Uterus (tissue), 4 donors: ENCODE measurements around the gene KCNJ16. TPM values are rescaled to one million over a fixed set of nuclear protein-coding genes. Genes with fewer than 3 reads are reported as not detected.

Experiments used
- DNase-seq, 2 donors: peaks; one replicate each; pipeline ENCODE4 v3.0.0-alpha.2; 2019 to 2020
- H3K27ac ChIP-seq, 2 donors: fragments of 200-600 bp; sonication (generic); 1 replicate in 1 of 2; 2 replicates in 1 of 2; pipeline ENCODE4 v1.5.1; 2016 to 2018
- H3K27me3 ChIP-seq, 2 donors: fragments of 200-600 bp; sonication (generic); one replicate each; pipeline ENCODE4 v1.5.1; 2018 to 2019; ENCODE audit warnings: control low read depth in 1 of 2
- H3K36me3 ChIP-seq, 2 donors: fragments of 200-600 bp; sonication (generic); one replicate each; pipeline ENCODE4 v1.5.1; 2019; ENCODE audit warnings: control low read depth in 1 of 2
- H3K4me1 ChIP-seq, 2 donors: fragments of 200-600 bp; sonication (generic); one replicate each; pipeline ENCODE4 v1.5.1; 2018 to 2019; ENCODE audit warnings: control low read depth in 1 of 2
- H3K4me3 ChIP-seq, 2 donors: fragments of 200-600 bp; sonication (generic); 1 replicate in 1 of 2; 2 replicates in 1 of 2; pipeline ENCODE4 v1.5.1; 2018 to 2019; ENCODE audit warnings: mild to moderate bottlenecking in 1 of 2
- H3K9me3 ChIP-seq, 2 donors: fragments of 200-600 bp; sonication (generic); one replicate each; pipeline ENCODE4 v1.5.1; 2019; ENCODE audit warnings: control low read depth in 1 of 2
- CTCF ChIP-seq, 4 experiments: fragments of 200-600 bp in 2 of 4; fragments of 450-650 bp in 2 of 4; sonication (generic) in 2 of 4; IDR thresholded peaks; one replicate each; pipeline ENCODE4 v1.5.1; 2016 to 2019; ENCODE audit warnings: antibody characterized with exemption in 4 of 4, mild to moderate bottlenecking in 2 of 4, moderate library complexity in 1 of 4
- POLR2A ChIP-seq, 2 donors: fragments of 450-650 bp; IDR thresholded peaks; one replicate each; pipeline ENCODE4 v1.6.1; 2016; ENCODE audit warnings: antibody characterized with exemption in 2 of 2, mild to moderate bottlenecking in 1 of 2, moderate library complexity in 1 of 2
- intact Hi-C: fragments of 100-400 bp; cut with DNase I; formaldehyde crosslinking; loops from one replicate; pipeline ENCODE4 v1.15.1; 2023; ENCODE audit warnings: low total_unique reads
- total RNA-seq, 4 donors: library from RNA; depleted of rRNA in 3 of 4; stranded (reverse); fragments of >200 nt in 3 of 4; gene quantifications; one replicate each; pipeline versions ENCODE4 v1.1.0 to v1.2.4, GENCODE V29; 2014 to 2023
- donor health status: DM: yes; HTN: yes; CAD: no.

The KCNJ16 gene
- total RNA-seq, 4 donors from 2014 or later: 2.4 TPM; not detected in 2

- no peaks in the 10 kb centered on the region for H3K9me3 ChIP-seq
- no peak for DNase-seq
- H3K4me1 ChIP-seq: no peaks in the 10 kb centered on the region
- H3K36me3 ChIP-seq: no peaks in the 10 kb centered on the region
- H3K27ac ChIP-seq: no peak overlapping the region
- H3K4me3 ChIP-seq: no peak overlapping the region
- no peaks in the 10 kb centered on the region for H3K27me3 ChIP-seq
- no peak for TF ChIP-seq POLR2A (IDR thresholded peaks at IDR 0.05)
- TF ChIP-seq CTCF (IDR thresholded peaks at IDR 0.05): no peak
- intact Hi-C loops: no loop called here
Observed at GRCh38 chr17:70115126-70115525, 40.1 kb downstream of the KCNJ16 start.

DNA sequence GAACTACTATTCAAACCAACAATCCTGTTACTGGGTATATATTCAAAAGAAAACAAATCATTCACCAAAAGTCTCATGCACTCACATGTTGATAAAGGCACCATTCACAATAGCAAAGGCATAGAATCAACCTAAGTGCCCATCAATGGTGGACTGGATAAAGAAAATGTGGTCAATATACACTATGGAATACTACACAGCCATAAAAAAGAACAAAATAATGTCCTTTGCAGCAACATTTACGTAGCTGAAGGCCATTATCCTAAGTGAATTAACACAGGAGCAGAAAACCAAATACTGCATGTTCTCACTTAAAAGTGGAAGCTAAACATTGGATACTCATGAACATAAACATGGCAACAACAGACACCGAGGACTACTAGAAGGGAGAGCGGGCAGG, 41.9 kb downstream of the KCNJ16 start:
- no peaks in the 10 kb centered on the region for H3K4me1 ChIP-seq

DNA sequence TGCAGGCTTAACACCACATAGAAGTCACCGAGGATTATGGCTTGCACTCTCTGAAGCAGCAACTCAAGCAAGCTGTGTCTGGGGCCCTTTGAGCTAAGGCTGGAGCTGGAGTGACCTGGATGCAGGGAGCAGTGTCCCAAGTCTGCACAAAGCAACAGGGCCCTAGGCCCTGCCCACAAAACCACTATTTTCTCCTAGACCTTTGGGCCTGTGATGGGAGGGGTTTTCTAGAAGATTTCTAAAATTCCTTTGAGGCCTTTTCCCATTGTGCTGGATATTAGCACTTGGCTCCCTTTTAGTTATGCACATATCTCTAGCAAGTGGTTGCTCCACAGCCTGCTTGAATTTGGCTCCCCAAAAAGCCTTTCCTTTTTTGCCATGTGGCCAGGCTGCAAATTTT, 44.5 kb downstream of the KCNJ16 start:
- no peaks in the 10 kb centered on the region for H3K9me3 ChIP-seq
- DNase-seq: no peak
- no peaks in the 10 kb centered on the region for H3K4me1 ChIP-seq
- no peaks in the 10 kb centered on the region for H3K36me3 ChIP-seq
- intact Hi-C loops: no loop called here
- H3K27me3 ChIP-seq: no peaks in the 10 kb centered on the region
- no peak overlapping the region for H3K27ac ChIP-seq
- H3K4me3 ChIP-seq: no peak overlapping the region
- TF ChIP-seq CTCF (IDR thresholded peaks at IDR 0.05) (no peak), POLR2A (IDR thresholded peaks at IDR 0.05) (no peak)

More for the DNA sequence above, 41.9 kb downstream of the KCNJ16 start:
- no peak overlapping the region for H3K4me3 ChIP-seq
- H3K27ac ChIP-seq: no peak overlapping the region
- no peaks in the 10 kb centered on the region for H3K27me3 ChIP-seq
- H3K9me3 ChIP-seq: no peaks in the 10 kb centered on the region
- DNase-seq: no peak
- intact Hi-C loops: no loop called here
- no peaks in the 10 kb centered on the region for H3K36me3 ChIP-seq
- TF ChIP-seq POLR2A (IDR thresholded peaks at IDR 0.05) (no peak), CTCF (IDR thresholded peaks at IDR 0.05) (no peak)

- intact Hi-C loops: no loop called here
- no peaks in the 10 kb centered on the region for H3K36me3 ChIP-seq
- H3K27me3 ChIP-seq: no peaks in the 10 kb centered on the region
- no peak for DNase-seq
- no peak overlapping the region for H3K27ac ChIP-seq
- no peak overlapping the region for H3K4me3 ChIP-seq
- TF ChIP-seq CTCF (IDR thresholded peaks at IDR 0.05) (no peak), POLR2A (IDR thresholded peaks at IDR 0.05) (no peak)
- H3K4me1 ChIP-seq: no peaks in the 10 kb centered on the region
- no peaks in the 10 kb centered on the region for H3K9me3 ChIP-seq
Observed at GRCh38 chr17:70119983-70120382, 45.0 kb downstream of the KCNJ16 start.

DNA sequence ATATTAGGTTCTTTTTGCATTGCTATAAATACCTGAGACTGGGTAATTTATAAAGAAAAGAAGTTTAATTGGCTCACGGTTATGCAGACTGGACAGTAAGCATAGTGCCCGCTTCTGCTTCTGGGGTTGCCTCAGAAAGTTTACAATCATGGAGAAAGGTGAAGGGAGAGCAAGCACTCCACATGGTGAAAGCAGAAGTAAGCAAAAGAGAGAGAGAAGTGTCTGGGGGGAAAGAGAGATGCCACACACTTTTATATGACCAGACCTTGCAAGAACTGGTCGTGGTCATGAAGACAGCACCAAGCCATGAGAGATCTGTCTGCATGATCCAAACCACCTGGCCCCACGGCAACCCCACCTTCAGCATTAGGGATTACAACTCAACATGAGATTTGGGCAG, 45.4 kb downstream of the KCNJ16 start:
- DNase-seq: no peak
- H3K27ac ChIP-seq: no peak overlapping the region
- intact Hi-C loops: no loop called here

More for the DNA sequence above, 45.4 kb downstream of the KCNJ16 start:
- TF ChIP-seq POLR2A (IDR thresholded peaks at IDR 0.05) (no peak), CTCF (IDR thresholded peaks at IDR 0.05) (no peak)
- Histone ChIP-seq H3K4me3 (no peak overlapping the region), H3K4me1 (no peaks in the 10 kb centered on the region), H3K27me3 (no peaks in the 10 kb centered on the region), H3K36me3 (no peaks in the 10 kb centered on the region), H3K9me3 (no peaks in the 10 kb centered on the region)
